Rectal smooth muscle tissue (tissue), 1 donor: ENCODE measurements around the gene MLIP.
A peak's percentile ranks its signal among the peaks of the same experiment; 100 is the strongest.

ENCODE experiments used
- H3K27ac ChIP-seq: one replicate; pipeline ENCODE4 v1.7.0; 2013; ENCODE audit warnings: low read depth, low read length, inconsistent platforms
- H3K27me3 ChIP-seq: one replicate; pipeline ENCODE4 v1.7.0; 2013; ENCODE audit warnings: low read length; ENCODE audit not compliant: control insufficient read depth, insufficient read depth
- H3K36me3 ChIP-seq: one replicate; pipeline ENCODE4 v1.7.0; 2013; ENCODE audit warnings: low read length; ENCODE audit not compliant: control insufficient read depth, insufficient read depth
- H3K4me1 ChIP-seq: one replicate; pipeline ENCODE4 v1.7.0; 2013; ENCODE audit warnings: low read length; ENCODE audit not compliant: control insufficient read depth, insufficient read depth
- H3K4me3 ChIP-seq: one replicate; pipeline ENCODE4 v1.7.0; 2013; ENCODE audit warnings: low read length
- H3K9ac ChIP-seq: one replicate; pipeline ENCODE4 v1.7.0; 2013; ENCODE audit warnings: low read length

MLIP gene

DNA sequence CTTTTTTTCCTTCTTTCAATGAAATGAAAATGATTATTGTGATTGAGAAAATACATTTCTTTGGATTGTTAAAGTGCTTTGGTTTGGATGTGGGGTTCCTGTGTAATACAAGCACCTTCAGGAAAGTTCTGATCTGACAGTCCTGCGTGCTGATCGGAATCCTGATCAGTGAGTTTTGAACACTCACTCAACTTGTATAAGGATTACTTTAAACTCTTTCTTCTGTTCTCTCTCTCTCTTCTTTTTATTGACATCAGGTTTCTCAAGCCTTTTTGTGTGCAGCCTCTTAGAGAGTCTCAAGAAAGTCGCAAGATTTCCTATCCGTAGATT is 197.7 kb downstream of the MLIP start:
- H3K4me3 ChIP-seq, result peak overlapping the region; percentile 40
- H3K4me1 ChIP-seq, result no peaks in the 10 kb centered on the region
- no peak overlapping the region for H3K9ac ChIP-seq
- no peak overlapping the region for H3K27ac ChIP-seq
- no peaks in the 10 kb centered on the region for H3K27me3 ChIP-seq
- H3K36me3 ChIP-seq, result no peaks in the 10 kb centered on the region

DNA sequence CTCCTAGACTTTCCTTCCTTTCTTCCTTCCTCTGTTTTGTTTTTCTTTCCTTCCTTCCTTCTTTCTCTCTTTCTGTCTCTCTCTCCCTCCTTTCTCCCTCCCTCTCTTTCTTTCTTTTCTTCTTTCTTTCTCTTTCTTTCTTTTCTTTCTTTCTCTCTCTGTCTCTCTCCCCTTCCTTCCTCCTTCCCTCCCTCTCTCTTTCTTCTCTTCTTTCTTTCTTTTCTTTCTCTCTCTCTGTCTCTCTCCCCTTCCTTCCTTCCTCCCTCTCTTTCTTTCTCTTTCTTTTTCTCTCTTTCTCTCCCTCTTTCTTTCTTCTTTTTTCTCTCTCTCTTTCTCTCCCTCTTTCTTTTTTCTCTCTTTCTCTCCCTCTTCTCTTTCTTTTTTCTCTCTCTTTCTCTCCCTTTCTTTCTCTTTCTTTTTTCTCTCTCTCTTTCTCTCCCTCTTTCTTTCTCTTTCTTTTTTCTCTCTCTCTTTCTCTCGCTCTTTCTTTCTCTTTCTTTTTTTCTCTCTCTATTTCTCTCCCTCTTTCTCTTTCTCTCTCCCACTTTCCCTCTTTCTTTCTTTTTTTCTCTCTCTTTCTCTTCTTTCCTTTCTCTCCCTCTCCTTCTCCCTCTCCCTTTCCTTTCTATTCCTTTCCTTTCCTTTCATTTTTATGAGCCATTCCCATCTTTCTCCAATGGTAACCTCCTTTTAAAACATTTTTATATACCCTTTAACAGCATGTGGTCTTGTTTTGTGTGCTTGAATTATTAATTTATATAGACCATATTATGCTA is 199.3 kb downstream of the MLIP start:
- H3K4me1 ChIP-seq, result no peaks in the 10 kb centered on the region
- peak overlapping the region; percentile 32 for H3K4me3 ChIP-seq
- H3K9ac ChIP-seq, result no peak overlapping the region
- H3K27ac ChIP-seq, result no peak overlapping the region
- H3K36me3 ChIP-seq, result no peaks in the 10 kb centered on the region
- no peaks in the 10 kb centered on the region for H3K27me3 ChIP-seq

DNA sequence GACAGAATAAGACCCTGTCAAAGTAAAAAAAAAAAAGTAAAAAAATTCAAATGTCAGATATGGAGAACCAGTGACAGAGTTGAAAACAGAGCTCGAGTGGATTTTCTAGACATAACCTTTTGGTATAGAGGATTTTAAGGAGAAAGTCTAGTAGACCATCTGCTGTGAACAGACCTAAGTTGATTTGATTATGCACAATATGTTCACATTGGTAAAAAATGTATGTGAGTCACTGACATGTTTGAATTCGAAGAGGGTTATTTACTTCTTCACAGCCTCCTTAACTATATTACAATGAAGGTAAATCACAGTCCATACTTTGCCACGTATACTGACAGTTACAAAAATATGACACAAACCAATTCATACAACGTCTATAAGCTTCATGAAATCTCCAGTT is 204.4 kb downstream of the MLIP start:
- Histone ChIP-seq H3K27me3 (no peaks in the 10 kb centered on the region), H3K36me3 (no peaks in the 10 kb centered on the region), H3K27ac (no peak overlapping the region), H3K4me3 (no peak overlapping the region), H3K4me1 (no peaks in the 10 kb centered on the region), H3K9ac (no peak overlapping the region)
